Measurements from ENCODE around the gene INO80.

GRCh38 chr15:40942878-40943277 is 173.2 kb downstream of the INO80 start:
- TF ChIP-seq CTCF (IDR thresholded peaks at IDR 0.05; ENCODE audit: low read length) (no peak), EZH2 (IDR thresholded peaks at IDR 0.05; ENCODE audit: borderline replicate concordance, low read length) (no peak)

All from OCI-LY1 (cell line).